ENCODE data around the gene CHIA.

CHIA gene

GRCh38 chr1:111290630-111291029 is at the start of gene CHIA:
CHIA (plus strand) TSS chr1:111290851; CDS start chr1:111310468, 19,617 bp downstream.
- no peak for DNase-seq (ENCODE audit: low read depth)

GRCh38 chr1:111241797-111242196 is 48.9 kb upstream of the CHIA start:
- DNase-seq (ENCODE audit: low read depth): no peak

GRCh38 chr1:111242805-111243523 is 47.7 kb upstream of the CHIA start:
- DNase-seq (ENCODE audit: low read depth): no peak

- DNase-seq (ENCODE audit: low read depth): no peak
Measured at GRCh38 chr1:111247125-111247838, 43.4 kb upstream of the CHIA start.

GRCh38 chr1:111249960-111250359 is 40.7 kb upstream of the CHIA start:
- no peak for DNase-seq (ENCODE audit: low read depth)

- DNase-seq (ENCODE audit: low read depth): no peak
Measured at GRCh38 chr1:111251570-111251969, 39.1 kb upstream of the CHIA start.

GRCh38 chr1:111252786-111253185 is 37.9 kb upstream of the CHIA start:
- DNase-seq (ENCODE audit: low read depth): no peak

- DNase-seq (ENCODE audit: low read depth): no peak
Measured at GRCh38 chr1:111253876-111254275, 36.8 kb upstream of the CHIA start.

GRCh38 chr1:111256988-111257658 is 33.5 kb upstream of the CHIA start:
- DNase-seq (ENCODE audit: low read depth): no peak

GRCh38 chr1:111267801-111268508 is 22.7 kb upstream of the CHIA start:
- DNase-seq (ENCODE audit: low read depth): no peak

- DNase-seq (ENCODE audit: low read depth): no peak
Measured at GRCh38 chr1:111269825-111270406, 20.7 kb upstream of the CHIA start.

GRCh38 chr1:111270771-111271463 is 19.7 kb upstream of the CHIA start:
- no peak for DNase-seq (ENCODE audit: low read depth)

GRCh38 chr1:111271464-111271801 is 19.2 kb upstream of the CHIA start:
- DNase-seq (ENCODE audit: low read depth): no peak

- no peak for DNase-seq (ENCODE audit: low read depth)
Measured at GRCh38 chr1:111272081-111272480, 18.6 kb upstream of the CHIA start.

- no peak for DNase-seq (ENCODE audit: low read depth)
Measured at GRCh38 chr1:111274653-111275052, 16.0 kb upstream of the CHIA start.

- DNase-seq (ENCODE audit: low read depth): no peak
Measured at GRCh38 chr1:111275079-111275478, 15.6 kb upstream of the CHIA start.

- no peak for DNase-seq (ENCODE audit: low read depth)
Measured at GRCh38 chr1:111275780-111276433, 14.7 kb upstream of the CHIA start.

GRCh38 chr1:111279144-111279543 is 11.5 kb upstream of the CHIA start:
- DNase-seq (ENCODE audit: low read depth): no peak

- DNase-seq (ENCODE audit: low read depth): no peak
Measured at GRCh38 chr1:111280267-111280666, 10.4 kb upstream of the CHIA start.

- no peak for DNase-seq (ENCODE audit: low read depth)
Measured at GRCh38 chr1:111281411-111281810, 9.2 kb upstream of the CHIA start.

GRCh38 chr1:111283838-111284237 is 6.8 kb upstream of the CHIA start:
- DNase-seq (ENCODE audit: low read depth): no peak
